COLO668 (cell line): ENCODE data around the gene NR5A2.
A peak's percentile ranks its signal among the peaks of the same experiment; 100 is the strongest.

Experiments used
- DNase-seq: peaks from one replicate; lab custom pipeline; 2025; ENCODE audit not compliant: unreplicated experiment; lab: John Stamatoyannopoulos, UW

NR5A2 gene

DNA sequence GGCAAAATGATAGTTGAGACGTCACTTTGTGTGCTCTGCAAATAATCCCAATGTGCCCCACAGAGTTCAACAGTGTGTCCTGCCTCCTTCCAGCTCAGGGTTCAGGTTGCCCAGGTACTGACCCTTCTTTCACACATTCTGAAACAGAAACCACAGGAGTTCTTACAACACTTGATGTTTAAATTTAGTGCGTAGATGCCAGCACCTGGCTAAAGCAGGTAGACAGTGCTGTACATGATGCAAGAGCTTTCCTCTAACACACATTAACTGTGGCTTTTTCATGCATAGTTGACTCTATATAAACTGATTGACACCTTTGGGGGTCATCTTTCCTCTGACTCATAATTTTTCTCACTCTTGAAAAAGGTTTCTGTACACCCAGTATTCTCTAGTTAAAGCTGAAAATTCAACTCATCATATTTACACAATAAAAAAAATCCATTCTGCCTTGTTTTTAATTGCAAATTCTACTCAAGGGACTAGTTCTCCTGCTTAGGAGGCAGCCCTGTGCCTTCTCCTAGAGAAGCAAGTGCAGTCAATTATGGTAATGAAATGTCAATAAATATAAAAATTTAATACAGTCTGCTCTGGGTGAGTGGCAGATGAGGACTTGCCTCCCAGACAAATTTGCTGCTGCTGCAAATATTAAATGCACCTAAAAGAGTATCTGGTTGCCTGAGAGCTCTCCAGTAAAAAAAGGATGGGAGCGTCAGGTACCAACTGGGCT is 91.4 kb downstream of the NR5A2 start:
- DNase-seq = peak; percentile 18

DNA sequence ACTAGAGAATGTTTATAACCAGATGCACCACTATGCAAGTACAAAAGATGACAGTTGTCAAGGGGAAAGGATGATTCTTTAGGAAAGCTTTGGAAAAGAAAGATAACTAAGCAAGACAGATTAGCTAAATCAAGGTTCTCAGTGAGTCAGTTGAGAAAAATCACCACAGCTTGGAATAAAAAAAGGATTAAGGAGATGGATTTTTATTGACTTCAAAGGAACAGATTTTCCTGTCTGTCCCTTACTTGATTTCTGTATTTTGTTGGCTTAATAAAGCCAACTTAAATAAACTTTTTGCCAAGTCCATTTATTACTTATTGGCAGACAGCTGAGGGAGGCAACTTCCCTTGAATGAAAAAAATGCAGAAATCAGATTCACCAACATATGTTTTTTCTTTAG is 93.9 kb downstream of the NR5A2 start:
- no peak for DNase-seq

DNA sequence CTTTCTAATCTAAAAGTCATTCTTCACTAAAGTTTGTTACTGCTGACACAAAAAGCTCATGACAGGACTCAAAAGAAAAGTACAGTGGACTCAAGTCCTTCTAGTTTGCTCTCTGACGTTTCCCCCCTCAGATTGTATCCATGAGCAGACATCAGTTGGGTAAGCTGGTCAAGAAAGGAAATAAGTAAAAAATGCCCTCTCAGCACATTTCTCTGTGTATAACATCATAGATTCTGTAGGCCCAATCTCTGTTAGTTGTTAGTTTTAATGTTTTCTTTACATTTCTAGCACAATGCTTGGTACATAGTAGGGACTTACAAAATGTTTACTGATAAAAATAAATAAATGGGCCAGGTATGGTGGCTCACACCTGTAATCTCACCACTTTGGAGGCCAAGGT is 96.8 kb downstream of the NR5A2 start:
- DNase-seq = no peak

GRCh38 chr1:200128081-200128480 is 100.6 kb downstream of the NR5A2 start:
- DNase-seq = no peak

DNA sequence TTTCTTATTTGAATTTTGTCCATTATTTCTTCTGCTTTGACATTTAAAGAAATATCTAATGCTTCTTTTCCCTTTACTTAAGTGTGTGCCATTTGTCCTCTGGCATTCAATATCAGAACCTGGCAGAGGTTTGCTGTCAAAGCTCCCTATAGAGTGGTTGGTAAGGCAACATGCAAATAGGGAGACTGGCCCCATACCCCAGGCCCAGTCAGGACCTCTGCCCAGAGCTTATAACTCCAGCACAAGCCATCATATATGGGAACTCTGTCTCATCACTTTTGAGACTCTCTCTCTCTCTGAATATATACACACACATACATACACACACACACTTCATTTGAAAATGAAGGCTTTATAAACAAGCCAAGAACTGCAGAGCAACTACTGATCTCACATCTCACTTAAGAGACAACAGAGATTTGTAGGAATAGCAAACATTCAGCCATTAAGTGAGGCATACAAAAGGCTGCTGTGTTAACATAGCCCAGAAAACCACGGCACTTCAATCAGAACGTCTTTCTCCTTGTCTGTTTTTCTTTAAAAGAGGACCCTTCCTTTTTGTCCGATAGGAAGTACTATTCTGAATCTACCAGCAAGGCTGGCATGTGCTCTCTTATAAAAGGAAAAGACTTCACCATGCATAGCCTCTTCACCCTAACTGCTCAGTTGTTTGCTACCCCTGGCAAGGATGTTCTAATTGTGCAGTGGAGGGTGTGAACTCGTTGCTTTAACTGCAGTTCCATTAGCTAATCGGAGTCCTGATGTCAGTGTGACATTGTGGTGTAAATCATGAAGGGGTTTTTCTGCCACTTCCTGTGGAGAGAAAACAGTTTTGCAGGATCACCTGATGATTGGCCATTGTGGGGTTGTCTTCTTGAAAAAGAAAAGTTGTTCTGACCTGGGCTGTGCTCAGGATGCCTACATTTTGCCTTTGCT is 101.7 kb downstream of the NR5A2 start:
- DNase-seq = no peak

DNA sequence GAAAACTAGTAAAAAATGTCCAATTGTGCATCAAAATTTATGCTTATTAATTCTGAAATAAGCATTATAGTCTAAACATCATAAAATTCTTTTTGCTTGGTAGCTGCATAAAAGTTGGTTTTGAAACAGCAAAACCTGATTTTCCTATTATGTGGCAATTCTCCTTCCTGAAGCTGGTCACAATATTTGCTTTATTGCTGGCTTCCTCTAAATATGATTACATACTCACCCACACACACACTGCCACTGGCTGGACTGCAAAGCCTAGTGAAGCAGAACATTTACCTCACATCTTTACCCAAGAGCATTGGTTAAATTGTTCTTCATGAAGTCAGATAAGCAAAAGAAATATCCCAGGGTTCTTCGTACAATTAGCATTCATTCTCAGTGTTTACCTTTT is 103.0 kb downstream of the NR5A2 start:
- DNase-seq = no peak

DNA sequence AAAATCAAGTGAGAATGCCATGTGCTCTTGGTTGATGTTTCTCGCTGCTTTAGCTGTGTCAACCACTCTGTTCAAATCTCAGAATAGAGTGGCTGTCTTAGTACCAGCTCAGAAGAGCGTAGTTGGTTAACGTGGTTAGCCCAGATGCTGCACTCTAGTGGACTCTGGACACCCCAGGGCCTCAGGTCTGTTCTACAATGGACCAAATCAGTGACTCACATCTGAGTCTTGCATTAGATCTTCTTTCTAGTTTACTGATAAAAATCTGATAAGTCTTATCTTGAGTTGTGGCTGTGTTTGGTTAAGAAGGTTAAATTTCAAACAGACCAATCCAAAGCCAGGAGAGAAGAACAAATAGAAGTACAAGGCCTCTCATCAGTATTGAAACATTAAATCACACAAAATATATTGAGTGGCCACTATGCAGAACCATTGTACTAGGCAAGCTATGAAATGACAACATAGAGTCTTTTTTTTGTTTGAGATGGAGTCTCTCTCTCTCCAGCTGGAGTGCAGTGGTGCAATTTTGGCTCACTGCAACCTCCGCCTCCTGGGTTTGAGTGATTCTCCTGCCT is 104.1 kb downstream of the NR5A2 start:
- DNase-seq = no peak

- DNase-seq = no peak
These were observed 105.6 kb downstream of the NR5A2 start for GRCh38 chr1:200133123-200133522.

GRCh38 chr1:200134116-200134515 is 106.6 kb downstream of the NR5A2 start:
- no peak for DNase-seq

DNA sequence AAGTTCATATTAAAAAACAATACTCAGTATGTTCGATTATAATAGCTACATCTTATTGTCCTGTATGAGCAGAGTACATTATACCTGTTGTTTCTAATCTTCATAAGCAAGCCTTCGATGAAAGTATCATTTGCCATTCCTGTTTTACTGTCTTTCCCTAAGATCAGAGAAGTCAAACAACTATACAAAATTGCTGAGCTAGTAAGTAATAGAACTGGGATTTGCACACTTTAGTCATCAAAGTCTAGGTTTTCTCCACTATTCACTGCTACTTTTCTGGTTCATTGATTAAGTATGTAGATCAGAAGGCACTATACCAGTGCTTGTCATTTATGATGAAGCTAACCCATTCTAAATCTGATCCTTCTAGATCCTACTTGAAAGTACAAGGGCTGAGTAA is 108.9 kb downstream of the NR5A2 start:
- DNase-seq = no peak

DNA sequence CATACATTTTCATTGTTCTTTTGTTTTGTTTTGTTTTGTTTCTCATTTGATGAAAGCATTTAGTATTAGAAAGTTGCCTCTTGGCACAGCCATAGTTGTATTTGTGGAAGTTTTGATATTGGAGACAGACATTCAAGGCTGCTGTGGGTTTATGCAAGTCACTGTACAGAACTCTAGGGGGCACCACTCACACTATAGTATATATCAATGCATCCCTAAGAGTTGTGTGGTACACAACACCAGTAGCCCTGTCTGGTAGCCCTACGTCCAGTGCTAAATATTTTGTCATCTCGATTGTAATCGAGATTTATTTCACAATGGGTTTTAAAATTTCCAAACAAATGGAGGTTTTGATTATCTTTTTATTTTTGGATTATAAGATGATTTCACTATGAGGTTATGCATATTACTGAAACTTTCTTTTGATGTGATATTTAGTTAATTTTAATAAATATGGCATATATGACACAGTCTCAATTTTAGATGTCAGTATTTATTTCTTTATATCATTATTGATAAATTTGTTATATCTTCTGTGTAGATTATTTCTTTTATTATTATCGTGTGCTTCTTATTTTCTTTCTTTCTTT is 112.2 kb downstream of the NR5A2 start:
- peak; percentile 32 for DNase-seq

DNA sequence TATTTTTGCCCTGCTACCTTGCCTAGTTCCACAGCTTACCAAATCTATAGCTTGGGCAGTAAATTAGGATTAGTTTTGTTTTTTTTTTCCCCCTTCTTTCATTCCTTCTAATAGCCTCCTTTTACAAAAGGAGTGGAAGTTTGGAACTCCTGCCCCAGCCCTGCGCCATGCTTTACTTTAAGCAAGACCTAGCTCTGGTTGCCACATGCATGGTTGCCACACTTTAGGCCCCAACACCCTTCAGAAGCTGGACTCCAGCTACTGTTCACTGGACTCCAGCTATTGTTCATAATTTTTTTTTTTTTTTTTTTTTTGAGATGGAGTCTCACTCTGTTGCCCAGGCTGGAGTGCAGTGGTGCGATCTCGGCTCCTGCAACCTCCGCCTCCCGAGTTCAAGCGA is 115.8 kb downstream of the NR5A2 start:
- no peak for DNase-seq

GRCh38 chr1:200146100-200146499 is 118.6 kb downstream of the NR5A2 start:
- DNase-seq = no peak

DNA sequence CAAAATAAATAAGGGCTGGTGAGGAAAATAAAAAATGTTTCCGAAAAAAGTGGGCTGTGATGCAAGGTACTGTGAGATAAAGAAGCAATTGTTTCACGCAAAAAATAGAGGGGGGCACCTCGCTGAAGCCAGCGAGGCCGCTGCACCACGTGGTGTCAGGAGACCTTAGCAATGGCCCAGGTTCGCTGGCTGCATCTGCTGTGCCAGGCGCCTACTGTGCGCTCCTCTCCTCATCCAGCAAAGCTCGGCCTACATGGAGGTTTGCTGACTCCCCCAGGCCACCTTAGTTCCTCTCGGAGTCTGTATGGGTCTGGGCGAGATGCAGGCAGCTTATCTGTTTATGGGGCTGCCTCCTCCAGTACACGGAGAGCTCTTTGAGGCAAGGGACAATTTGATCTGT is 119.6 kb downstream of the NR5A2 start:
- no peak for DNase-seq

GRCh38 chr1:200147742-200148141 is 120.2 kb downstream of the NR5A2 start:
- no peak for DNase-seq

DNA sequence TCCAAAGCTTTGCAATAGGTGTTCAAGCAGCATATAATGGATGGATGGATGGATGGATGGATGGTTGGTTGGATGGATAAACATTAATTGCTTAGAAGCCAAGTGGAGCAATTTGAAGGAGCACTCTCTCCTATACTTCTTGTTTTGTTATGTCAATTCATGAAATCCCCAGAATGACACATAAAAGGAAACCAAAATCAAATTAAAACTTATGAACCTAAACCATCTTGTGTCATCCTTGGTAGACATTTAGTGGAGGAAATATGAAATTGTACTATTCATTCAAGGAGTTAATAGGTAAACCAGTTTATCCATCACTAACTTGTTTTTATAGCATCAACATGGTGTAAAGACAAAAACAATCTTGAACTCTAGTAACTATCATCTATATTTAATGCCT is 122.5 kb downstream of the NR5A2 start:
- DNase-seq = no peak

- DNase-seq = no peak
These were observed 123.2 kb downstream of the NR5A2 start for GRCh38 chr1:200150721-200151120.

DNA sequence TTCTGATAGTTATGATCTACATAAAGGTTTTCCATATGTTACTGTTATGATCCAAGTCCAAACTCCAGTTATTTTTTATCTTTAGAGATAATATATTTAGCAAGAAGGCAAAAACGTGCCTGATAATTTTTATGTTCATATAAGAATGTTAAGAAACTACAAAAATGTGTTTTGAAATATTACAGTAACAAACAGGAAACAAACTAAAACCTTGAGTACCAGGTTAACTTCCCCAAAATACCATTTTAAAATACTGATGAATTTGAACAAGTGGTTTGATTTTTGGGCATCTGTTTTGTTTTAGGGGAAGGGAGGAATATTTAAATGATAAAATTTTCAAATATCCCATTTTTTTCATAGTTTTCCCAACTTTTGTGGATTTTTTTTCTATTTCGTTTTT is 124.8 kb downstream of the NR5A2 start:
- no peak for DNase-seq

DNA sequence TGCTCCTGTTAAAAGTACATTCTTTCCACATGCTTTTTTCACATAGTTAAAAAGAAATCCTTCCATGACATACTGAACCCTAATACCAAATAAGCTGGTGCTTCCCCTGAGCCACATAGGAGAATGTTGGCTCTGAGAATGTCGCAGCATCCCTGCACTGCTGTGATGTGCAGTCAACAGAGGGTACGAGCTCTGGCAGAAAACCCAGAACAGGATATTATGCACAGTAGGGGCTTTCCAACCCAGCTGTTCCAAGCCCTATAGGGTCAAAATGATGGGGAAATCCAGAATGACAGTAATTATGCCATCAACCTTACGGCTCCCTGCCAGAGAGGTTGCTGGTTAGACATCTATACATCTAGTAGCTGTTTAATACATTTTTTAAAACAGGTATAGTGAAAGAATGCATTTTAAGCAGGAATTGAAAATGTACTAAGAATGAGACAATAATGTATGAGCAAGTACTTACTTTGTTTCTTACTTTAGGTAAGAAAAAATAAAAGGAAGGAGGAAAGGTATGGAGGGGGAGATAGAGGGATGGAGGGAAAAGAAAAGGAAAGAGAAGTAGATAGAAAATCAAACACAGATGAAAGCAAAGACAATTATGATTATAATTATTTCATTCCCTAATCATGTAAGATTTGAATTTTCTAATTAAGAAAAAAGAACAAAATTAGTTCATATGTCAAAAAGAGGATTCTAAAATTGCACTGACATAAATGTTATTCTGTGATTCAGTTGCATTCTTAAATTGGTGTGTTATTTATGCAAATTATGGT is 126.0 kb downstream of the NR5A2 start:
- DNase-seq = no peak

- no peak for DNase-seq
These were observed 126.7 kb downstream of the NR5A2 start for GRCh38 chr1:200154069-200154767.
